GM21529 (cell line): ENCODE results near the gene ADAM22.

Source experiments
- ATAC-seq: cut with Tn5 transposase; IDR thresholded peaks from one replicate; pipeline ENCODE4 v1.9.1; 2021; ENCODE audit not compliant: unreplicated experiment

ADAM22 gene

DNA sequence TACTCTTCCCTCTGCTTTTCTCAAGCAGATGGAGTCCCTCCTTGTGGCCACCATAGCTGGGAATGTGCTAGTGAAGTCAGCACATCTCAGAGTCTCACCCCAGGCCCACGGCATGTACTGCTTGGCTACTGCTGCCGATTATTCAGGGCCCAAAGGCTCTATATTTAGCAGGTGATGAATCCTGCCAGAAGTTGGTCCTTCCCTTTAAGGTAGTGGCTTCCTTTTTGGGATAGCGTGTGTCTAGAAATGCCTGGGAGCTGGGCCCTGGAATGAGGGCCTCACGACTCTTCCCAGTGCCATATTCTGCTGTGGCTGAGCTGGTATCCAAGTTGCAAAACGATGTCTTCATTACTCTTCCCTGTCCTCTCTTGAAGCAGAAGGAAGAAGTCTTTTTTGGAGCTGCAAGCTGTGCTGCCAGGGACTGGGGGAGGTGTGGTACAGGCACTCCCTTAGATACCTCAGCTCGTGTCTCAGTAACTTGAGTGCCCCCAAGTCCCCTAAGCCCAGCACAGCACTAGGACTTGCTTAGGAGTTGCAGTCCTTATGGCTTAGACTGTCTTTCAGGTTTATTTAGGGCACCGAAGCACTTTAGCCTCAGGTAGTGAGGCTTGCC lies 100.1 kb downstream of the ADAM22 start:
- no peak for ATAC-seq

GRCh38 chr7:88037050-88037449 lies 103.0 kb downstream of the ADAM22 start:
- ATAC-seq, result no peak

- no peak for ATAC-seq
Measured at GRCh38 chr7:88040694-88041093, 106.6 kb downstream of the ADAM22 start.

DNA sequence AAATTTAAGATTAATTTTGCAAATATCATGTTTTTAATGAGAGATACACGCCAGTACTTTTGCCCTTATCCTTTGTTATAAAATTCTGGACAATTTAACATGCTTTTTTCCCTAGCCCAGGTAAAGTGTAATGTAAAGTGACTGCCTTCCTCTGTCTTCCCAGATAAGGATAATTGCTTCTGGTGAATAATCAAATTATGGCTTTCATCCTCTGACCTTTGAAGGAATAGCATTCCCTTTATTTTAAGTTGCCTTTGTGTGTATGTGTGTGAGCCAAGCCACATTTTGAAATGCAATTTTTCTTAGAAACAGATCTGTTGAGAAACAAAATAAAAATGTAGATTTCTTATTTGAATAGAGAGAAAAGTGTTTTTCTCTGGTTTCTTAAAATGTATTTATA lies 107.5 kb downstream of the ADAM22 start:
- no peak for ATAC-seq

DNA sequence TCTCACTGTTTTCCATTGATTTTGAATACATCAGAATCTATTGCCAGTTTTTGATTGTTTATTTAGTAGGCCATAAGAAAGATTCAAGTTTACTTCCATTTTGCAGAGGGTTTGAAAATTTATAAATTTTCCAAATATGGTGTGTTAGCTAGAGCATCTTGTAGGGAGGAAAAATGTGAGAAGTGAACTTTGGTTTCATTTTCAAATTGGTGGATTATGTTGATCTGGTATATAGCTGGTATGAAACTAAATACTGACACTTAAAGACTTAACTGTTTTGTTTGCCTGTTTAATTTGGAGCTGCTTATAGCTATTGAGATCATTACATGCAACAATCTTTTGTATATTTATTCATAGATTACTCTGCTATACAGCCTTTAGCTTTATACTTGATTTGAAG lies 108.1 kb downstream of the ADAM22 start:
- ATAC-seq, result peak; percentile 42

GRCh38 chr7:88042803-88043202 lies 108.8 kb downstream of the ADAM22 start:
- no peak for ATAC-seq

DNA sequence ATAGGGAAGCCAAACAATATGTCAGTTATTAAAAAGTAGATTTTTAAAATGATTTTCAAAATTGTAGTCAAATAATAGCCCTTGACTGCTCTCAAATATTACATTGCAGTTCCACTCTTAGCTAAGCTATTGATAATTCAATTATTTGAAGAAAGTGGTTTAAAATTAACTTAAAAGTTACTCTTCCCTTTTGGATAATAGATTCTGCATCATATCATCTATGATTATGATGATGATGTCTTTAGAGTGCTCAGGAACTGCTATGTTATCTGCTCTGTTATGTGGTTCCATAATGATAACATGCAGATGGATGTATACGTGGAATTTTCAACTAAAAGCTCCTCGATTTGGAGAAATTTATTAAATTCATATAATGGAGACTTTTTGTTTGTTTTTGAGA lies 110.0 kb downstream of the ADAM22 start:
- ATAC-seq, result no peak

DNA sequence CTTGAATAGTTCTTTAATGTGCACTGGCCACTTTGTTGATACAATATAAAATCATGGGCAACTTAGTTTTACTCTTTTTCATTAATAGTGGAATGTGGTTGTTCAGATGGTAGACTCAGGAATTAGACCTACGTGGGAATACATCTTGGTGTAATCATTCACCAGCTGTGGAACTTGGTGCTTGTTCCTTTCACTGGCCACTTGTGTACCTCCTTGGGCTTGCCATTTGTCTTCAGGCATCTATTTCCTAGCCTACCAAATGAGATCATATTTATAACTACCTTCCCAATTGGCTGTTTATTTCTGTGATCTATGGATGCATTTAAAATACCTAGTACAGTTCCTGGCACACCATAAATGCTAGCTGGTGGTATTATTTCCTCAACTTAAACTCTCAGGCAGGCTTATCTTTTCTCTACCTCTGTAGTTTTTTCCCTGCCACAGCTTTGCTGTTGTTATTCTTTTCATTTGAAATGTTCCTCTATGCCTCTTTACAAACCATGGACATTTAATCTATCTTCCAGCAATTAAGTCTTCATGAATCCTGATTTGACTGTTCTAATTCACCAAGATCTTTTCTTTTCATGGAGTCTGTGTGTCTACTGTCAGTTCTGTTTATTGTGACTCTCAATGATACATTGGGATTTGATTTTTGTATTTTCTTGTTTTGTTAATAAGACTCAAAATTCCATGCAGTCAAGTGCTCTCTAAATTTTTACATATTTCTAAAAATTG lies 113.0 kb downstream of the ADAM22 start:
- ATAC-seq, result no peak

- no peak for ATAC-seq
Measured at GRCh38 chr7:88057655-88058054, 123.6 kb downstream of the ADAM22 start.

GRCh38 chr7:88062238-88062637 lies 128.2 kb downstream of the ADAM22 start:
- ATAC-seq, result no peak

DNA sequence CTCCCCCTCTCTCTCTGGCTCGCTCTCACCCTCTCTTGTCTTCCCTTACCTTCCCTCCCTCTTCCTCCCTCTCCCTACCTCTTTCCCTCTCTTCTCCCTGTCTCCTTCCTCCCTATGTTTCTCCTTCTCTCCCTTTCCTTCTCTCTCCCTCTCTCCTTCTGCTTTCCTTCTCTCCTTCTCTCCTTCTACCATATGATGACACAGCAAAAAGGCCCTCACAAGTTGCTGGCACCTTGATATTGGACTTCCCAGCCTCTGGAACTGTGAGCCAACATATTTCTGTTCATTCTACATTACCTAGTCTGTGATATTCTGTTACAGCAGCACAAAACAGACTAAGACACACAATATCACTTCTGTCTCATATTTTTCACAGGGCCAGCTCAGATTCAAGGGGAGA lies 135.0 kb downstream of the ADAM22 start:
- ATAC-seq, result no peak

GRCh38 chr7:88071994-88072714 lies 138.1 kb downstream of the ADAM22 start:
- peak; percentile 91 for ATAC-seq

- peak; percentile 44 for ATAC-seq
Measured at GRCh38 chr7:88072715-88073055, 138.6 kb downstream of the ADAM22 start.

DNA sequence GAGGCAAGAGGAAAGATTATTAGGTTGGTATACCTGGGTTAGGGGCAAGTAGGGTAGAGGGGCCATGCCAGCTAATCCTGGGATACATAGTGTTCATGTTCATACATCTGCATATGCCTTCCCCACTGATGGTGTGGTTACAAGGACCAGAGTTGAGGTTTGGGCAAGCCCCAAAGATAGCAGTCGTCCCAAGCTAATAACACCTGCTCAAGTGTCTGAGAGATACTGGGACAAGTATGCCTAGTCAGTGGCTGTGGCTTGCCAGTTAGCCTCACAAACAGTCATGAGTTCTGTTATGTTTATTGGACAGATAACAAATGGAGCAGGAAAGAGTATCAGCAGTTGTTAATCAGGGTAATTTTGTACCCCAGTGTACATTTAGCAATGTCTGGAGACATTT lies 139.6 kb downstream of the ADAM22 start:
- peak; percentile 40 for ATAC-seq

GRCh38 chr7:88075216-88075615 lies 141.2 kb downstream of the ADAM22 start:
- ATAC-seq, result no peak

DNA sequence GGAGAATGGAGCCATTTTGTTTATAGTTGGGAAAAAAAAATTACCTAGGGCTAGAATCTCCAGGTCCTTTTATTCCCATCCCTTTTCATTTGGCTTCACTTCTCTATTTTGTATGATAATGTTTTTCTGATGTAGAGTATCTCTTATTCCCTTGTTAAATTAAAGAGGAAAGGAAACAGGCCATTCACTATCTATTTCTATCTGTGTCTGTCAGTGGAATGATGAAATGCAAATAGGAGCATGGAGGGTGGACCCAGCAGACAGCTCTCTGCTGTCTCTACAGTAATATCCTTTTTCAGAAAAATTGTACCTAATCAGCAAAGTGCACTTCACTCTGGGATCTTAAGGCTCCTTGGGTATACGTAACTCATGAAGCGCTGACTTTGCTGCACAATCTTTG lies 149.8 kb downstream of the ADAM22 start:
- no peak for ATAC-seq

DNA sequence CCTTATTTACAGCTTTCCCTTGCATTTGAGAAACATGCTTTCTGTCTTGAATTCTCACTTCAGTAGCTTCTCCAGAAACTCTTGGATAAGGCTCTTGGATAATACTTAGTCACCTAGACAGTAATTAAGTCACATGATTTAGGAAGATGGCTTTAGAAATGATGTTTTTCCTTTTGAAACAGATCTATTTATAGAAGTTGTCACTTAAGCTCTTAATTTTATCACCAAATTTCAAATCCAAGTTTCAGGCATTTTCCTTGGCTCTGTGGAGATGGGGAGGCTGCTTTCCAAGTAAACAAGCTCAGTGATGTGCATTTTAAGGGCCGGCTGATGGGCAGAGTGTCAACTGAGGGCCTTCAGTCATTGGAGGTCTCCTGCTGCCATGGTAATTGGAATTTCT lies 155.5 kb downstream of the ADAM22 start:
- ATAC-seq, result no peak

DNA sequence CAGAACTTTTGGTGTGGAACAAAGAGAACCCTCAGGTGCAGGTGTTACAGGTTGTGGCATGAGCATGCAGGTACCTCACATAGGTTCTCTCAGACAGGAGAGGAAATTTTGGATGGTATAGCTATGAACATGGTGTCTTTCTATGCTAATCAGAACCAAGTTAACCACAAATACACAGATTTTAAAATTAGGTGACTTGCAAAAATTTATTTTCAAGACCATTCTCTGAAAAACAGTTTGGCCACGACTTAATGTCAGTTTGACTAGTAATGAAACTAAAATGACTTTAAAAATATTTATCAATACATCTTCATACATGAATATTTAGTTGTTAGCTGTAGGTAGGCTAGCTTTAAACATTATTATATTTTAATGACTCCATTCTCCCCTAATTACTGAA lies 156.2 kb downstream of the ADAM22 start:
- no peak for ATAC-seq

DNA sequence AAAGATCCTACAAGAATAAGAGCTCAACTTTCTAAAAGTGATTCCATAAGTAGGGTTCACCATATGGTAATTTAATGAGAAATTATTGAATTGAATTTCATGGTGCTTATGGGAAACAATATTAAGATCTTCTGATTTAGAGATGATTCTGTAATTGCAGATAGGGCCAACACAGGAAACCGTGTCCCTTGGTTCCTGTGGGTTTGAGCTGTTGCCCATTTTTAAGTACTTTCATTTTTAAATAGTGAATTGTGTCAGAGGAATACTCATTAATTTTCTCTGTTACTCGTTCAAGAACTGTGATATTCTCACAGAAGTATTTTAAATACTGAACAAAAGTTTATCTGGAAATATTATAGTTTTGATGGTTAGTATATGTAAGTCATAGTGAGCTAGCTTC lies 156.6 kb downstream of the ADAM22 start:
- ATAC-seq, result peak; percentile 70

DNA sequence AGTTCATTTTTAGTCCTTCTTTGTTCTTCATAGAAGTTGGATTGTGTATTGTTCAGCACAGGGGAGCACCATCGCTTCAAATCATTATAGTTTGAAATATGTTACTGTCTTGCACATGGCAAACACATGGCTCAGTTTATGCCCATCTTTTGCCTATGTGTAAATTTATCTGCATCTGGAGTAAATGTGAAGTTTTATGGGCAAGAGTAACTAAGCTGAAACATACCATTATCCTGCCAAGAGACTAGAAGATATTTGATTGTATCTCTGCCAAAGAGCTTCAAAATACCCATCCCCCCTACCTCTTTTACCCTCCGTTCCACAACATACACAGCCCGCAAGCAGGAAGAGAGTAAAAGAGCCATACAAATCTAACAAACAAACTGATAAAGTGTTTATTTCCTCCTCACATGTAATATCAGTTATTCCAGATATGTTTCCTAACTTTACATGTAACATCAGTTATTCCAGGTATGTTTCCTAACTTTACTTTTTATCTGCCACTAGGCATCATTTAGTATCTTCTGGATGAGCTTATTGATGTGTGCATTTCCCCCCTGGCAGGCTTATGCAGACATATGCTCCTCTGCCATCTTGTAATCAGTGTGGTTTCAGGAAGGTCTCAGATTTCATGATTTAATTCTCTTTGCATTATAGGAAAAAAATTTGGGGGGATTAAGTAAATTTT lies 158.1 kb downstream of the ADAM22 start:
- no peak for ATAC-seq

DNA sequence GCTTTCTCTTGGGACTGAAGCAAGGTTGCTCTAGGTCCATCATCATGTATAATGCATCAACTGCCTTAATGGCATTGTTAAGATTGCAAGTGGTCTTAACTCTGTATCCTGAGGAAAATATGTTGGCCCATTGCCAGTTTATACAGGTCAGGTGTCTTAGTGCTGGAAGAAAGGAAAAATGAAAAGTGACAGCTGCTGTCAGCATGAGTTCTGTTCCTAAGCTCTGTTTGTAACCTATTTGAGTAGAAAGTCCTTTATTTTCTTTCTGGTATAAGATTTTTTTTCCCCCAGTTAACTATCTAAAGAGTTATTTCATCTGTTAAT lies 158.6 kb downstream of the ADAM22 start:
- ATAC-seq, result no peak

DNA sequence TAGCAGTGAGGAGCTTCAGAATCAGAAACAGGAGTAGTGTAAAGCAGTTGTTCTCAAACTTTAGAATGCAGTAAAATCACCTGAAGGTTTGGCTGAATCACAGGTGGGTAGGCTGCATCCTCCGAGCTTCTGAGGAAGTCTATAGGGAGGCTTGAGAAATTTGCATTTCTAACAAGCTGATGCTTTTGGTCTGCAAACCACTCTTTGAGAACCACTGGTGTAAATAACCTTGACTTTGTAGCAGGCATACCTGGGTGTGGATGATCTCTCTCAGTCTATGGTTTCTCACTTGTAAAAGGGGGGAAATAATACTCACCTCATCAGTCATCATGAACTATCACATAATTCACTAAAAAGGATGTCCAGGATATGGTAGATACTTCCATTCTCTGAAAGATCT lies 167.7 kb downstream of the ADAM22 start:
- ATAC-seq, result no peak
